NCI-H1092 treated with DMSO at 0.1 percent for 48 hours (cell line): ENCODE measurements around the gene AGPAT2.

ENCODE experiments used
- DNase-seq: peaks from one replicate; lab custom pipeline; 2025; lab: John Stamatoyannopoulos, UW

Gene AGPAT2

DNA sequence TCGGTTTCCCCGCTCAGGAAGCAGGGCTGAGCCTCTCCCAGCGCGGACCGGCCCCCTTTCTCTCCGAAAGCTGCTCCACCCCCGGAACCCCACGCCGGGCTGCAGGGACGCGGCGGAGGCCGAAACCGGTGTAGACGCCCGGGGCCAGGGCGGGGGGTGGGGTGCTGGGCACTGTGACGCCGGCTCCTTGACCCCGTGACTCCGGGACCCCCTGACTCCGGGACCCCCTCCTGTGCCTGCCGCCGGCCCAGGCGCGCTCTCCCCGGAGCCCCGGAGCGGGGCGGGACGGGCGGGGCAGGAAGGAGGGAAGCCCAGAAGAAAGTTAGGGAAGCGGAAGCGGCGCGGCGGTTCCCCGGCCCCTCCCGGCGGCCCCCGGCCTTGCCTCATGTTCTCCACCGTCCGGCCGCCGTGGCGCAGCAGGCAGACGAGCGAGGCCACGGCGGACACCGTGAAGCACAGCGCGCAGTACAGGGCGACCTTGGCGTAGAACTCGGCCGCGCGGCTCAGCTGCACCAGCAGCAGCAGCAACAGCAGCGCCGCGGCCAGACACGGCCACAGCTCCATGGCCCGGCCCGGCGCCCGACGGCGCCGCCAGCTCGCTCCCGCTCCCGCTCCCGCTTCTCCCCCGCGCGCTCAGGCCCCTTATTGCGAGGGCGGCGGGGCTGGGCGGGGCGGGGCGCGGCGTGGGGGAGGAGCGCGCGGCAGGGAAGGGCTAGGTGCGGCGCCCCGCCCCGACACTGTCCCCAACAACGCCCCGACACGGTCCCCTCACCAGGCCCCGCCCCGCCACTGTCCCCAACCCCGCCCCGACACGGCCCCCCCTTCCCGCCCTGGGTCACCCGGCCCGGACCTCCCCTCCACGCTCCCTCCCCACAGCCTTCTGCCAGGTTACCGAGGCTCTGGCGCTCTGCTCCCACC, at the start of gene AGPAT2:
Gene AGPAT2 (minus strand): TSS at position 664 of the 918 bp plus-strand sequence. CDS start 100 bp downstream, at position 564.
- DNase-seq, result peak; percentile 24

- no peak for DNase-seq
These were observed 48.7 kb upstream of the AGPAT2 start for GRCh38 chr9:136735812-136736480.

DNA sequence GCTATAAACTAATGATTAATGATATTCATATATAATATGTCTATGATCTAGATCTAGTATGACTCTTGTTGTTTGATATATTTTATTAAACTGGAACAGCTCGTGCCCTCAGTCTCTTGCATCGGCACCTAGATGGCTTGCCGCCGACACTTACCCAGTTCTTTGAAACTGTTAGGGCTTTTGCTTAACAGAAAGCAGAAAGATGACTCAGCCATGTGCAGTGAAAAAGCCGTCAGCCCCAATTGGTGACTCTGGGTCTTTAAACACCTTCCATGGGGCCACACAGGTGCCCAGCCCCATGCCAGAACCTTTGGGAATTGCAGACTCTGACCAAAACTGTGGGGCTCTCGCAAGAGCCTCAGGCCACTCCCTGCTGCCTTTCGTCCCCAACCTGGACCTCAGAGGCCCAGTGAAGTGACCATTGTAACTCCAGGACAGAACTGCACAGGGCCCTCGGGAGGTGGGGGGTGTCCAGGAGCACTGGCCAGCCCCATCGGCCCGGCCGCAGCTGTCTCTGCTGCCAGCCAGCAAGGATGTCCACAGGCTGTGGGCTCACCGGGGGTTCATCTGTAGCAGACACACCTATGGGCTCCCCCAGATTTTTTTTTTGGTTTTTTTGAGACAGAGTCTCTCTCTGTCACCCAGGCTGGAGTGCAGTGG, 47.7 kb upstream of the AGPAT2 start:
- no peak for DNase-seq

- DNase-seq, result no peak
These were observed 46.4 kb upstream of the AGPAT2 start for GRCh38 chr9:136733611-136734010.

DNA sequence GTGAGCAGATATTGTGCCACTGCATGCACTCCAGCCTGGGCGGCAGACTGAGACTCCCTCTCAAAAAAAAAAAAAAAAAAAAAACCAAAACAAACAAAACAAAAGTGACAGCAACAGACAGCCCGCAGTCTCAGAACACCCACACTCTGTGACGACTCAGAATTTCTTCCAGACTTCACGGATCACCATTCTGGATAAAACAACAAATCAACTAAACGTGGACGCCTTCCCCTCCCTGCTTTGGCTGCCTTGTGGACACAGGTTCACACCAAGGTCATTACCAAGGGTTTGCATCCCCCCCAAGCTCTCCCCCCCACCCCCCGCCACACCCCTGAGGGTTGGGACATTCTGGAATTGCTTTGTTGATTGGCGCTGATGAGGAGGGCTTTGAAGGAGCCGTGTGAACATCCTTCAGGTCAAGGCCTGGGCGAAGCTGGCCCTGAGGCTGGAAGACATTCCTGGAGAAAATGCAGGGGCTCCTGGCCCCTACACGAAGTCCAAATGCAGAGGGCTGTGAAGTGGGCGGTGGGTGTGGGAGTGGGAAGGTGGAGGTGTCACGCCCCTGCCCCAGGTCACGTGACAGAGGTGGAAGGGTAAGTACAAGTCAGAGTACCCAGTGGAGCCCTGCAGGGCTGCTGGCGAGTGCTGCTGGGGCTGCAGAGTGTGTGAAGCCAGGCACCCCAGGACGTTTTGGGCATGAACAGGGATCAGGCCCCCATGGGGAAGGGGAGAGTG, 45.4 kb upstream of the AGPAT2 start:
- DNase-seq, result no peak

DNA sequence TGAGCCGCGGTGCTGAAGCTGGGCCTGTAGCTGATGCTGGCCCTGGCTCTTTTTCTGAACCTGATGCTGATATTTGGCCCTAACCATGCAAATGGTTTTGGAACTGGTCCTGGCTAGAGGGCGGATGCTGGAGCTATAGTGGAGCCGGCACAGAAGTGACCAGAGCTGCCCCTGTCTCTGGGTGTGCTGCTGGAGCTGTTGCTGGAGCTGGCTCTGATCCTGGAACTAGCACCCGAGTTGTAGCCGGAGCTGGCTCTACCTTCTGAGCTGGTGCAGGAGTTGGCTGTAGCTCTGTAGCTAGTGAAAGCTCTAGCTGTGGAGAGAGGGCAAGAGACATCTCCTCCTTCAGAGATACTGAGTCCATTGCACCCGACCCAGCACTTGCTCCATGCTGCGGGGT, 42.7 kb upstream of the AGPAT2 start:
- no peak for DNase-seq

GRCh38 chr9:136729144-136729543, 41.9 kb upstream of the AGPAT2 start:
- DNase-seq, result no peak

GRCh38 chr9:136728548-136729123, 41.4 kb upstream of the AGPAT2 start:
- no peak for DNase-seq

- DNase-seq, result peak; percentile 78
These were observed 40.9 kb upstream of the AGPAT2 start for GRCh38 chr9:136728080-136728547.

- no peak for DNase-seq
These were observed 39.5 kb upstream of the AGPAT2 start for GRCh38 chr9:136726631-136727191.

GRCh38 chr9:136726118-136726517, 38.9 kb upstream of the AGPAT2 start:
- DNase-seq, result no peak

DNA sequence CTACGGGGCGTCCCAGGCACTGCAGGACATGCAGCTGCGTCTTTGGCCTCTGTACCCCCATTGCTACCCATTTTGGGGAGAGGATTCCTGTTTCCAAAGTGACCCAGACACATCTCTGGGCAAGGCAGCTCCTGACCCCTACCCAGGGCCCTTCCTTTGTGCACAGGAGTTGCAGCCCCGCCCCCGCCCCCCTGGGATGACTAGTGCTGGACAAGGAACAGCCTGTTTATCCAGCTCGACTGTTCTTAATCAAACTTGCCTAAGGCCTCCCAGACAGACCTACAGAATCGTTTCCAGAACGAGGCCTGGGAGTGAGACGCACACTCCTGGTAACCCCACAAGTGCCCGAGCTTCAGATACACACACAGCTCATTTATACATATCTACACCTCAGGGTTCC, 38.4 kb upstream of the AGPAT2 start:
- no peak for DNase-seq

- no peak for DNase-seq
These were observed 37.5 kb upstream of the AGPAT2 start for GRCh38 chr9:136724772-136725171.

DNA sequence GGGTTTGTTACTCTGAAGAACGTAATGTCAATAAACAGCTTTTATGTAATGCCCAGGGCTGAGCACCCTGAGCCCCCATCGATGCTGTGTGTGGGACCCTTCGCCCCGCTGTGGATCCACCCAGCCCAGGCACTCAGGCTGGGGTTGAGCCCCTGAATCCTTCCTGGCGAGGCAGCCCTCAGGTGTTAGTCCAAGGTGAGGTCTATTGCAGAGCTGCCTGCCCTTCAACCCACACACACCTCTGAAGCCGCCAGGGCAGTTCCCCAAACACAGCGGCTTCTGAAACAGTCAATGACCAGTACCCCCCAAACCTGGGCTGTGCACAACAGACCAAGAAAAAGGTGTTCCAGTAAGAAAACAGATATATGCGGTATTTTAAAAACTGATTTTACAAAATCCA, 36.7 kb upstream of the AGPAT2 start:
- DNase-seq, result no peak

DNA sequence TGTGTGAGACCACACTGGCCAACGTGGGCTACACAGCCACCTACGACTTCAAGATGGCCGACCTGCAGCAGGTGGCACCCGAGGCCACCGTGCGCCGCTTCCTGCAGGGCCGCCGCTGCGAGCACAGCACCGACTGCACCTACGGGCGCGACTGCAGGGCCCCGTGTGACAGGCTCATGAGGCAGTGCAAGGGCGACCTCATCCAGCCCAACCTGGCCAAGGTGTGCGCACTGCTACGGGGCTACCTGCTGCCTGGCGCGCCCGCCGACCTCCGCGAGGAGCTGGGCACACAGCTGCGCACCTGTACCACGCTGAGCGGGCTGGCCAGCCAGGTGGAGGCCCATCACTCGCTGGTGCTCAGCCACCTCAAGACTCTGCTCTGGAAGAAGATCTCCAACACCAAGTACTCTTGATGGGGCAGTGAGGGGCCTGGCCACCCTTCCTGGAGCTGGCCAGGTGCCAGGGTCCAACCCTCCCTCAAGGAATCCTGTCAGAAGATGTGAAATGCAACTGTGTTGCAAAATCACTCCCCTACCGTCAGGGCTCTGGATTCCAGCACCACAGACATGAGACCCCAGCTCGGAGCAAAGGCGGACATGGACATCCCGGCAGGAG, 36.2 kb upstream of the AGPAT2 start:
- DNase-seq, result no peak

GRCh38 chr9:136722969-136723356, 35.7 kb upstream of the AGPAT2 start:
- DNase-seq, result no peak

GRCh38 chr9:136722093-136722968, 35.1 kb upstream of the AGPAT2 start:
- DNase-seq, result no peak

- DNase-seq, result no peak
These were observed 34.3 kb upstream of the AGPAT2 start for GRCh38 chr9:136721339-136722092.

- DNase-seq, result no peak
These were observed 33.7 kb upstream of the AGPAT2 start for GRCh38 chr9:136720898-136721338.
